HCT116 (cell line): ENCODE results near the gene SMIM14. TPM values are rescaled to one million over a fixed set of nuclear protein-coding genes. Genes with fewer than 3 reads are reported as not detected.

ENCODE experiments used
- ATAC-seq: fragments of 200-7000 bp; cut with Tn5 transposase; 2 replicates; pipeline ENCODE4 v1.9.1; 2020; ENCODE audit warnings: mild to moderate bottlenecking, moderate library complexity
- BruUV-seq: library from RNA; stranded (reverse); fragments of 400-500 nt; replicated peaks from 2 replicates; lab custom pipeline; 2021; lab: Mats Ljungman, UMichigan
- CTCF ChIA-PET: fragments of 300-600 bp; sonication (Branson Sonifier 250); formaldehyde crosslinking; loops from one replicate; lab custom pipeline; 2021; ENCODE audit warnings: antibody characterized with exemption; lab: Charles Lee
- POLR2A ChIA-PET: fragments of 300-600, 350-600 bp; sonication (Branson Sonifier 250); formaldehyde crosslinking; loops from one replicate; lab custom pipeline; 2021; ENCODE audit warnings: antibody characterized with exemption; lab: Charles Lee
- RAD21 ChIA-PET, 2 experiments: fragments of 300-600 bp; sonication (Branson Sonifier 250); formaldehyde crosslinking; loops; one replicate each; lab custom pipeline; 2023; ENCODE audit warnings: low total read pairs in 2 of 2; ENCODE audit not compliant: uncharacterized antibody in 2 of 2, unreplicated experiment in 2 of 2, low non-redundant PET in 1 of 2; lab: Charles Lee
- DNase-seq: peaks from one replicate; pipeline ENCODE4 v3.0.0-alpha.2; 2010; ENCODE audit warnings: low read depth, low spot score
- H2AFZ ChIP-seq: fragments of 200-600 bp; shearing (Covaris generic), sonication (generic); 2 replicates; pipeline ENCODE4 v1.6.1; 2017; ENCODE audit warnings: low read depth, mixed run types, mixed read lengths, antibody characterized with exemption, low read length; ENCODE audit not compliant: poor library complexity, severe bottlenecking
- H3K27ac ChIP-seq: 2 replicates; pipeline ENCODE4 v1.5.1; 2012; ENCODE audit warnings: low read depth, low read length
- H3K27me3 ChIP-seq: fragments of 200-600 bp; sonication (generic); 2 replicates; pipeline ENCODE4 v1.6.1; 2016; ENCODE audit warnings: mixed run types, low read length, mixed read lengths; ENCODE audit not compliant: insufficient read depth
- H3K36me3 ChIP-seq, 2 experiments: fragments of 200-500 bp in 1 of 2; fragments of 200-600 bp in 1 of 2; sonication (Bioruptor generic) in 1 of 2; sonication (generic) in 1 of 2; 2 replicates each; pipeline versions ENCODE4 v1.5.1 to v1.6.1; 2014 to 2016; ENCODE audit warnings: low read length in 2 of 2, inconsistent platforms in 1 of 2, mixed read lengths in 1 of 2, mixed run types in 1 of 2; ENCODE audit not compliant: insufficient read depth in 2 of 2, control insufficient read depth in 1 of 2
- H3K4me1 ChIP-seq, 2 experiments: fragments of 200-600 bp in 1 of 2; sonication (generic) in 1 of 2; 2 replicates each; pipeline versions ENCODE4 v1.5.1 to v1.6.1; 2012 to 2017; ENCODE audit warnings: low read length in 2 of 2, inconsistent platforms in 1 of 2, mild to moderate bottlenecking in 1 of 2, mixed read lengths in 1 of 2, mixed run types in 1 of 2, moderate library complexity in 1 of 2; ENCODE audit not compliant: insufficient read depth in 2 of 2, control insufficient read depth in 1 of 2
- H3K4me2 ChIP-seq: fragments of 200-600 bp; sonication (generic); 2 replicates; pipeline ENCODE4 v1.6.1; 2017; ENCODE audit warnings: mixed run types, low read length, mixed read lengths
- H3K4me3 ChIP-seq, 2 experiments: fragments of 200-600 bp in 1 of 2; sonication (generic) in 1 of 2; replicated peaks in 1 of 2; 2 replicates each; pipeline ENCODE4 v1.5.1; 2011 to 2016; ENCODE audit warnings: low read length in 2 of 2, control low read depth in 1 of 2, low read depth in 1 of 2, mild to moderate bottlenecking in 1 of 2, mixed read lengths in 1 of 2, mixed run types in 1 of 2
- H3K79me2 ChIP-seq: fragments of 200-600 bp; sonication (generic); 2 replicates; pipeline ENCODE4 v1.6.1; 2017; ENCODE audit warnings: mild to moderate bottlenecking, mixed run types, low read length, moderate library complexity, mixed read lengths; ENCODE audit not compliant: insufficient read depth
- H3K9ac ChIP-seq: fragments of 200-600 bp; sonication (generic); 2 replicates; pipeline ENCODE4 v1.6.1; 2016; ENCODE audit warnings: low read length, mixed read lengths
- H3K9me2 ChIP-seq: fragments of 200-600 bp; sonication (generic), shearing (Covaris generic); 2 replicates; pipeline ENCODE4 v1.6.1; 2017; ENCODE audit warnings: mixed run types, mild to moderate bottlenecking, moderate library complexity; ENCODE audit not compliant: insufficient read depth
- H3K9me3 ChIP-seq, 2 experiments: fragments of 200-500 bp in 1 of 2; fragments of 200-600 bp in 1 of 2; sonication (Bioruptor generic) in 1 of 2; sonication (generic) in 1 of 2; 2 replicates each; pipeline ENCODE4 v1.6.1; 2014 to 2017; ENCODE audit warnings: low read length in 2 of 2, mixed read lengths in 2 of 2, inconsistent platforms in 1 of 2, low read depth in 1 of 2, mild to moderate bottlenecking in 1 of 2, mixed run types in 1 of 2, moderate library complexity in 1 of 2; ENCODE audit not compliant: control insufficient read depth in 1 of 2, insufficient read depth in 1 of 2
- H4K20me1 ChIP-seq: fragments of 200-600 bp; sonication (generic), shearing (Covaris generic); 2 replicates; pipeline ENCODE4 v1.6.1; 2017; ENCODE audit warnings: mixed run types, mild to moderate bottlenecking, moderate library complexity; ENCODE audit not compliant: insufficient read depth
- ATF3 ChIP-seq: IDR thresholded peaks from 2 replicates; pipeline ENCODE4 v1.6.1; 2012
- CBX3 ChIP-seq: IDR thresholded peaks from 2 replicates; pipeline ENCODE4 v1.6.1; 2012; ENCODE audit warnings: low read depth
- CEBPB ChIP-seq: IDR thresholded peaks from 2 replicates; pipeline ENCODE4 v1.6.1; 2012; ENCODE audit warnings: low read depth
- EZH2 ChIP-seq: fragments of 200-600 bp; sonication (generic); IDR thresholded peaks from 2 replicates; pipeline ENCODE4 v1.6.1; 2017; ENCODE audit warnings: antibody characterized with exemption, mixed run types
- EZH2phosphoT487 ChIP-seq: fragments of 200-600 bp; IDR thresholded peaks from 2 replicates; pipeline ENCODE4 v1.6.1; 2018; ENCODE audit warnings: antibody characterized with exemption, borderline replicate concordance
- JUND ChIP-seq: IDR thresholded peaks from 2 replicates; pipeline ENCODE4 v1.6.1; 2012
- POLR2A ChIP-seq: IDR thresholded peaks from 2 replicates; pipeline ENCODE4 v1.7.0; 2011; ENCODE audit warnings: borderline replicate concordance; ENCODE audit not compliant: insufficient read depth, insufficient read length; ENCODE audit errors: extremely low read depth
- RAD21 ChIP-seq: IDR thresholded peaks from 2 replicates; pipeline ENCODE4 v1.6.1; 2012; ENCODE audit warnings: low read depth, mild to moderate bottlenecking
- SIN3A ChIP-seq: IDR thresholded peaks from 2 replicates; pipeline ENCODE4 v1.6.1; 2012; ENCODE audit warnings: low read depth
- SP1 ChIP-seq: IDR thresholded peaks from 2 replicates; pipeline ENCODE4 v1.6.1; 2012; ENCODE audit warnings: low read depth
- SRF ChIP-seq: IDR thresholded peaks from 2 replicates; pipeline ENCODE4 v1.6.1; 2012; ENCODE audit warnings: low read depth
- TCF7L2 ChIP-seq: IDR thresholded peaks from 2 replicates; pipeline ENCODE4 v1.7.0; 2011; ENCODE audit warnings: borderline replicate concordance, inconsistent platforms; ENCODE audit not compliant: insufficient read depth, insufficient read length; ENCODE audit errors: extremely low read depth
- YY1 ChIP-seq: IDR thresholded peaks from 2 replicates; pipeline ENCODE4 v1.6.1; 2011; ENCODE audit warnings: low read length, low read depth, moderate library complexity, mild to moderate bottlenecking; ENCODE audit not compliant: insufficient replicate concordance; ENCODE audit errors: extremely low read depth
- ZFX ChIP-seq: fragments of 450-650 bp; IDR thresholded peaks from 2 replicates; pipeline ENCODE4 v1.6.1; 2017
- ZNF274 ChIP-seq: fragments of 200-500 bp; sonication (Bioruptor generic); IDR thresholded peaks from 2 replicates; pipeline ENCODE4 v1.6.1; 2014; ENCODE audit warnings: mild to moderate bottlenecking, low read depth, low read length, inconsistent platforms
- intact Hi-C: fragments of 100-400 bp; cut with micrococcal nuclease; formaldehyde crosslinking; loops from 2 replicates; pipeline ENCODE4 v1.10.0; 2022
- total RNA-seq: library from RNA; stranded (reverse); gene quantifications from one replicate; pipeline ENCODE4 v1.2.1, GENCODE V29; 2021; ENCODE audit not compliant: unreplicated experiment
- TF ChIP-seq, protein P1 (sequence below): IDR thresholded peaks from 2 replicates; pipeline ENCODE4 v1.6.1; 2011; ENCODE audit warnings: mild to moderate bottlenecking, low read length, moderate library complexity; ENCODE audit not compliant: insufficient replicate concordance; ENCODE audit errors: extremely low read depth

Gene SMIM14
- total RNA-seq, 1 experiment from 2014 or later, result 21.6 TPM

DNA sequence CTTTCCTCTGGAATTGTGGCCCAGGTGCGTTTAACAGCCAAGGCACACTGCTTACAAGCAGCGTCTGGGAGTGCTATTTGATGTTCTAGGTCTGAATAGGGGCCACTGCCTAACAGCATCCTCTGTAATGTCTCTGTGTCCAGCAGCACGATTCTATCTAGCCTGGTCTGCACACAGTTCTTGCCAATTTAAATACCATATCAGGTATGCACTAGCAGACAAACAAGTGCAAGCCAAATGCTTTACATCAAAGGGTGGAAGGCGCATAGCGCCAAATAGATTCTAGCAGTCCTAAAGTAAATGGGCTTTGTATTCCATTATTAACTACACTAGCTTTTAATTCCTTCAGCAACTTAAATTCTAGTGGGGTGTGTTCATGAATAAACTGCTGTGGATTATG lies 95.6 kb downstream of the SMIM14 start:
- CTCF ChIA-PET, result no interaction called here
- POLR2A ChIA-PET, result interaction anchor here (1.0 kb wide), 1 partner anchor 95 kb away, joined by 3 read pairs; the partner anchor contains the start of gene SMIM14
- Histone ChIP-seq H3K27ac (no peak overlapping the region), H3K27me3 (no peaks in the 10 kb centered on the region), H3K4me2 (no peak overlapping the region), H3K9me3 (no peaks in the 10 kb centered on the region), H3K9me2 (no peaks in the 10 kb centered on the region), H4K20me1 (no peaks in the 10 kb centered on the region), H3K36me3 (no peaks in the 10 kb centered on the region), H2AFZ (no peak overlapping the region), H3K4me3 (no peak overlapping the region), H3K4me1 (no peaks in the 10 kb centered on the region), H3K9ac (no peak overlapping the region), H3K79me2 (no peaks in the 10 kb centered on the region)
- RAD21 ChIA-PET, result no interaction called here
- intact Hi-C loops, result no loop called here
- DNase-seq, result no peak
- no TSS peak for BruUV-seq
- ATAC-seq, result no peak
- no peak for TF ChIP-seq YY1
- TF ChIP-seq, protein P1, sequence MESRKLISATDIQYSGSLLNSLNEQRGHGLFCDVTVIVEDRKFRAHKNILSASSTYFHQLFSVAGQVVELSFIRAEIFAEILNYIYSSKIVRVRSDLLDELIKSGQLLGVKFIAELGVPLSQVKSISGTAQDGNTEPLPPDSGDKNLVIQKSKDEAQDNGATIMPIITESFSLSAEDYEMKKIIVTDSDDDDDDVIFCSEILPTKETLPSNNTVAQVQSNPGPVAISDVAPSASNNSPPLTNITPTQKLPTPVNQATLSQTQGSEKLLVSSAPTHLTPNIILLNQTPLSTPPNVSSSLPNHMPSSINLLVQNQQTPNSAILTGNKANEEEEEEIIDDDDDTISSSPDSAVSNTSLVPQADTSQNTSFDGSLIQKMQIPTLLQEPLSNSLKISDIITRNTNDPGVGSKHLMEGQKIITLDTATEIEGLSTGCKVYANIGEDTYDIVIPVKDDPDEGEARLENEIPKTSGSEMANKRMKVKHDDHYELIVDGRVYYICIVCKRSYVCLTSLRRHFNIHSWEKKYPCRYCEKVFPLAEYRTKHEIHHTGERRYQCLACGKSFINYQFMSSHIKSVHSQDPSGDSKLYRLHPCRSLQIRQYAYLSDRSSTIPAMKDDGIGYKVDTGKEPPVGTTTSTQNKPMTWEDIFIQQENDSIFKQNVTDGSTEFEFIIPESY, result no peak
- TF ChIP-seq ZFX, result no peak
- TF ChIP-seq CBX3, result no peak
- no peak for TF ChIP-seq POLR2A
- TF ChIP-seq CEBPB, result no peak
- no peak for TF ChIP-seq SP1
- no peak for TF ChIP-seq JUND
- no peak for TF ChIP-seq RAD21
- no peak for TF ChIP-seq ATF3
- TF ChIP-seq EZH2phosphoT487, result no peak
- no peak for TF ChIP-seq ZNF274
- TF ChIP-seq SIN3A, result no peak
- TF ChIP-seq SRF, result no peak
- TF ChIP-seq EZH2, result no peak
- no peak for TF ChIP-seq TCF7L2
